DOHH2 (cell line): Measurements from ENCODE around the gene SRP68.
A peak's percentile ranks its signal among the peaks of the same experiment; 100 is the strongest.

ENCODE experiments used
- H3F3A ChIP-seq: fragments of 200-600 bp; sonication (generic), shearing (Covaris generic); 2 replicates; pipeline ENCODE4 v1.6.0; 2016; ENCODE audit warnings: antibody characterized with exemption, mild to moderate bottlenecking; ENCODE audit not compliant: control insufficient read depth, insufficient read depth
- H3K27ac ChIP-seq: fragments of 200-600 bp; sonication (generic); 2 replicates; pipeline ENCODE4 v1.5.1; 2014; ENCODE audit warnings: low read depth, mild to moderate bottlenecking, low read length, moderate library complexity
- H3K27me3 ChIP-seq: fragments of 200-600 bp; sonication (generic); 2 replicates; pipeline ENCODE4 v1.6.1; 2014; ENCODE audit warnings: mild to moderate bottlenecking, low read length, mixed read lengths; ENCODE audit not compliant: control insufficient read depth
- H3K36me3 ChIP-seq: fragments of 200-600 bp; sonication (generic); 2 replicates; pipeline ENCODE4 v1.6.1; 2014; ENCODE audit warnings: mild to moderate bottlenecking, low read length, moderate library complexity, mixed read lengths; ENCODE audit not compliant: control insufficient read depth
- H3K4me1 ChIP-seq: fragments of 200-600 bp; sonication (generic); 2 replicates; pipeline ENCODE4 v1.6.1; 2014; ENCODE audit warnings: mild to moderate bottlenecking, low read length, mixed read lengths; ENCODE audit not compliant: control insufficient read depth
- H3K4me2 ChIP-seq: fragments of 200-600 bp; sonication (generic); 2 replicates; pipeline ENCODE4 v1.6.0; 2014; ENCODE audit warnings: mild to moderate bottlenecking, low read length, moderate library complexity
- H3K4me3 ChIP-seq: fragments of 200-600 bp; sonication (generic); 2 replicates; pipeline ENCODE4 v1.5.1; 2014; ENCODE audit warnings: mild to moderate bottlenecking, low read length, mixed read lengths
- H3K79me2 ChIP-seq: fragments of 200-600 bp; sonication (generic); 2 replicates; pipeline ENCODE4 v1.6.1; 2014; ENCODE audit warnings: mild to moderate bottlenecking, low read length, mixed read lengths; ENCODE audit not compliant: control insufficient read depth
- H3K9me2 ChIP-seq: fragments of 200-600 bp; sonication (generic); replicated peaks from 2 replicates; pipeline ENCODE4 v1.6.1; 2014; ENCODE audit warnings: mild to moderate bottlenecking, low read length, mixed read lengths; ENCODE audit not compliant: control insufficient read depth
- H3K9me3 ChIP-seq: fragments of 200-600 bp; sonication (generic); 2 replicates; pipeline ENCODE4 v1.6.1; 2014; ENCODE audit warnings: antibody characterized with exemption, low read length, mixed read lengths; ENCODE audit not compliant: control insufficient read depth, insufficient read depth
- H4K20me1 ChIP-seq: fragments of 200-600 bp; sonication (generic); 2 replicates; pipeline ENCODE4 v1.6.0; 2014; ENCODE audit warnings: low read depth, mild to moderate bottlenecking, antibody characterized with exemption, low read length, moderate library complexity; ENCODE audit not compliant: control insufficient read depth, insufficient read depth
- EZH2phosphoT487 ChIP-seq: fragments of 200-600 bp; sonication (generic); IDR thresholded peaks from 2 replicates; pipeline ENCODE4 v1.6.1; 2017; ENCODE audit warnings: borderline replicate concordance, mild to moderate bottlenecking, antibody characterized with exemption, low read length, moderate library complexity, mixed read lengths
- TF ChIP-seq, protein P1 (sequence below): fragments of 200-600 bp; sonication (generic); IDR thresholded peaks from one replicate; pipeline ENCODE4 v1.5.1; 2014; ENCODE audit warnings: antibody characterized with exemption, mild to moderate bottlenecking, low read depth, low read length; ENCODE audit not compliant: poor library complexity, severe bottlenecking

Gene SRP68

GRCh38 chr17:76014925-76015261 is 57.4 kb downstream of the SRP68 start:
- H3K4me2 ChIP-seq: no peak overlapping the region

DNA sequence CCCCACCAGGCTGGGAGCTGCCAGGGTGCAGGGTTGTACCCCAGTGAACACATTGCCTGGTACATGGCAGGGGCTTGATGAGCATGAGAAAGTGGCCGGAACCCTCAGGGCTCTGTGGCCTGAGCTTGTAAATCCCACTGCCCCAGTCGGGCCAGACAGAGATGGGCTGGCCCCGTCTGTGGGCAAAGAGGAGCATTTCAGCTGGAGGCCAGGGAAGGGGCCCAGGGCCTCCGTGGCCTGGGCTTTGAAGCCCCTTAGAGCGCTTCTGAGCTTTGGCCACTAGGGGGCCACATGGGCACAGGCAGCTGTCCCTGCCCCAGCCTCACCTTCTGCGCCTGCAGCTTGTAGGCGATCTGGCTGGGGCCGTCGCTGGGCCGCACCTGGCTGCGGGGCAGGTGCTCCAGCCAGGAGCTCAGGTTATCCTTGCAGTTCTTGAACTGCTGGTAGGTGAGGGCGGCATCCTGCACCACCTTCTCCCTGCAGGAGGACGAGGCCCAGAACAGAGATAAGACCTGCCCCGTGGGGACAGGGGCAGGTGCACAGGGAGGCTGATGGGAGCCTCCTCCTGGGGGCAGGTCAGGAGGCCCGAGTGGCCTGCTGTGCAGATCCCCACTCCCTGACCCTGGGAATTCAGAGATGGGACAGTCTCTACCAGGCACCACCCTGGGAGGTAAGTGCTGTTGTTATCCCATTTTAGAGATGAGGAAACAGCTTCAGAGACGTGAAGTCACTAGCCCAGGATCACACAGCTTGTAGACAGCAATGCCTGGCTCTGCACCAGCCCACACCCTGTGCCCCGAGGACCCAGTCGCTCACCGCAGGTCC is 58.0 kb downstream of the SRP68 start:
- H4K20me1 ChIP-seq: no peaks in the 10 kb centered on the region
- TF ChIP-seq, protein P1, sequence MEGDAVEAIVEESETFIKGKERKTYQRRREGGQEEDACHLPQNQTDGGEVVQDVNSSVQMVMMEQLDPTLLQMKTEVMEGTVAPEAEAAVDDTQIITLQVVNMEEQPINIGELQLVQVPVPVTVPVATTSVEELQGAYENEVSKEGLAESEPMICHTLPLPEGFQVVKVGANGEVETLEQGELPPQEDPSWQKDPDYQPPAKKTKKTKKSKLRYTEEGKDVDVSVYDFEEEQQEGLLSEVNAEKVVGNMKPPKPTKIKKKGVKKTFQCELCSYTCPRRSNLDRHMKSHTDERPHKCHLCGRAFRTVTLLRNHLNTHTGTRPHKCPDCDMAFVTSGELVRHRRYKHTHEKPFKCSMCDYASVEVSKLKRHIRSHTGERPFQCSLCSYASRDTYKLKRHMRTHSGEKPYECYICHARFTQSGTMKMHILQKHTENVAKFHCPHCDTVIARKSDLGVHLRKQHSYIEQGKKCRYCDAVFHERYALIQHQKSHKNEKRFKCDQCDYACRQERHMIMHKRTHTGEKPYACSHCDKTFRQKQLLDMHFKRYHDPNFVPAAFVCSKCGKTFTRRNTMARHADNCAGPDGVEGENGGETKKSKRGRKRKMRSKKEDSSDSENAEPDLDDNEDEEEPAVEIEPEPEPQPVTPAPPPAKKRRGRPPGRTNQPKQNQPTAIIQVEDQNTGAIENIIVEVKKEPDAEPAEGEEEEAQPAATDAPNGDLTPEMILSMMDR: peak; percentile 95
- TF ChIP-seq EZH2phosphoT487: no peak
- no peaks in the 10 kb centered on the region for H3K27me3 ChIP-seq
- H3K4me2 ChIP-seq: no peak overlapping the region
- H3K36me3 ChIP-seq: no peaks in the 10 kb centered on the region
- H3K27ac ChIP-seq: no peak overlapping the region
- no peaks in the 10 kb centered on the region for H3K9me2 ChIP-seq
- no peaks in the 10 kb centered on the region for H3K79me2 ChIP-seq
- H3K9me3 ChIP-seq: no peaks in the 10 kb centered on the region
- peaks cover 7% of the 10 kb centered on the region; the same call in 1 of the 2 replicates for H3K4me1 ChIP-seq
- H3K4me3 ChIP-seq: no peak overlapping the region
- no peaks in the 10 kb centered on the region for H3F3A ChIP-seq

More at GRCh38 chr17:76014925-76015261, 57.4 kb downstream of the SRP68 start:
- H3K36me3 ChIP-seq: no peaks in the 10 kb centered on the region
- H3K79me2 ChIP-seq: no peaks in the 10 kb centered on the region
- no peaks in the 10 kb centered on the region for H4K20me1 ChIP-seq
- no peaks in the 10 kb centered on the region for H3K9me2 ChIP-seq
- H3F3A ChIP-seq: no peaks in the 10 kb centered on the region
- no peak overlapping the region for H3K4me3 ChIP-seq
- H3K27ac ChIP-seq: no peak overlapping the region
- no peaks in the 10 kb centered on the region for H3K27me3 ChIP-seq
- no peaks in the 10 kb centered on the region for H3K9me3 ChIP-seq
- H3K4me1 ChIP-seq: peaks cover 7% of the 10 kb centered on the region; the same call in 1 of the 2 replicates
- no peak for TF ChIP-seq EZH2phosphoT487
- TF ChIP-seq, protein P1: no peak

DNA sequence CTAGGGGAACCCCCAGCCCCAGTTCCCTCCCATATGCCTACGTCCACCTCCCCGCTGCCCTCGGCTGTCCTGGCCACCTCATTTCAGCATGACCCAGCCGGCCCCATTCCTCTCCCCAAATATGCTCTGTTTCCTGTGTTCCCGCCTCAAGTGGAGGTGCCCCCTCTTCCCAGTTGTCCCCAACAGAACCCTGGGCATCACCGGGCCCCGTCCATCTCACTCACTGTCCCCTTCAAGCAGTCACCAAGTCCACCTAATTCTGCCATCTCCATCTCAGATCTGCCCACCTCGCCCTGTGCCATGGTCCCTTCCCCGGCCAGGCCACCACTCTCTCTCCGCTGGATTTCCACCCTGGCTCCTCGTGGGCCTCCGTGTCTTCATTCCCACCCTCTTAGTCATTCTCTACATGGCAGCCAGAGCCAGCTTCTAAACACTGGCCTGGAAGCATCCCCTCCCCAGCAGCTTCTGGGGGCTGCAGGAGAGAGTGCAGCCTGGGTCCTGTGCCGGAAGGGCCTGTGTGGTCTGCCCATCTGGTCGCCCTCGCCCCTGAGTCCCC is 58.9 kb downstream of the SRP68 start:
- H3F3A ChIP-seq: no peaks in the 10 kb centered on the region
- H3K4me2 ChIP-seq: no peak overlapping the region
- no peaks in the 10 kb centered on the region for H3K79me2 ChIP-seq
- TF ChIP-seq, protein P1: no peak
- TF ChIP-seq EZH2phosphoT487: no peak
- no peak overlapping the region for H3K4me3 ChIP-seq
- H3K4me1 ChIP-seq: peaks cover 7% of the 10 kb centered on the region; the same call in 1 of the 2 replicates
- no peaks in the 10 kb centered on the region for H3K27me3 ChIP-seq
- H4K20me1 ChIP-seq: no peaks in the 10 kb centered on the region
- no peak overlapping the region for H3K27ac ChIP-seq
- H3K9me2 ChIP-seq: no peaks in the 10 kb centered on the region
- H3K36me3 ChIP-seq: no peaks in the 10 kb centered on the region
- no peaks in the 10 kb centered on the region for H3K9me3 ChIP-seq
